ENCODE measurements around the gene FNDC3B. TPM values are rescaled to one million over a fixed set of nuclear protein-coding genes. Genes with fewer than 3 reads are reported as not detected.

The FNDC3B gene
- total RNA-seq, 1 donor from 2014 or later: 68.5 TPM

DNA sequence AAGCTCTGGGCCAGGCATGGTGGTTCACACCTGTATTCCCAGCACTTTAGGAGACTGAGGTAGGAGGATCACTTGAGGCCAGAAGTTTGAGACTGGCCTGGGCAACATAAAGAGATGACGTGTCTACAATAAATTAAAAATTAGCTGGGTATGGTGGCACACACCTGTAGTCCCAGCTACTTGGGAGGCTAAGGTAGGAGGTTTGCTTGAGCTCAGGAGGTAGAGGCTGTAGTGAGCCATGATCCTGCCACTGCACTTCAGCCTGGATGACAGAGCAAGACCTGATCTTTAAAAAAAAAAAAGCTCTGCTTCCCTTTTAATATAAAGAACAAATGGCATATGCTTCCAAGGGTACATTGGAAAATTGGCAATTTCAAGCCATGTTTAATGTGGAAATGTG is 46.7 kb downstream of the FNDC3B start:
- H3K4me3 ChIP-seq: no peak overlapping the region
- intact Hi-C loops (cut with DNase I): no loop called here
- TF ChIP-seq CTCF (IDR thresholded peaks at IDR 0.05): no peak
- no peak for TF ChIP-seq POLR2A (IDR thresholded peaks at IDR 0.05)
- TF ChIP-seq POLR2AphosphoS5 (IDR thresholded peaks at IDR 0.05; ENCODE audit: insufficient read depth in 1 of 2, low read depth in 1 of 2): no peak
- DNase-seq (ENCODE audit: extremely low spot score in 2 of 2): no peak
- no peaks in the 10 kb centered on the region for H3K36me3 ChIP-seq
- H3K9me3 ChIP-seq: no peaks in the 10 kb centered on the region
- H3K27me3 ChIP-seq: no peaks in the 10 kb centered on the region
- H3K27ac ChIP-seq: no peak overlapping the region
- peaks cover 65% of the 10 kb centered on the region for H3K4me1 ChIP-seq

GRCh38 chr3:172087198-172087597 is 47.8 kb downstream of the FNDC3B start:
- no peaks in the 10 kb centered on the region for H3K36me3 ChIP-seq
- H3K27ac ChIP-seq: no peak overlapping the region
- TF ChIP-seq CTCF (IDR thresholded peaks at IDR 0.05) (no peak), POLR2A (IDR thresholded peaks at IDR 0.05) (no peak), POLR2AphosphoS5 (IDR thresholded peaks at IDR 0.05; ENCODE audit: insufficient read depth in 1 of 2, low read depth in 1 of 2) (no peak)
- H3K4me1 ChIP-seq: peaks cover 58% of the 10 kb centered on the region
- intact Hi-C loops (cut with DNase I): no loop called here
- H3K27me3 ChIP-seq: no peaks in the 10 kb centered on the region
- no peak overlapping the region for H3K4me3 ChIP-seq
- H3K9me3 ChIP-seq: no peaks in the 10 kb centered on the region
- DNase-seq (ENCODE audit: extremely low spot score in 2 of 2): no peak

DNA sequence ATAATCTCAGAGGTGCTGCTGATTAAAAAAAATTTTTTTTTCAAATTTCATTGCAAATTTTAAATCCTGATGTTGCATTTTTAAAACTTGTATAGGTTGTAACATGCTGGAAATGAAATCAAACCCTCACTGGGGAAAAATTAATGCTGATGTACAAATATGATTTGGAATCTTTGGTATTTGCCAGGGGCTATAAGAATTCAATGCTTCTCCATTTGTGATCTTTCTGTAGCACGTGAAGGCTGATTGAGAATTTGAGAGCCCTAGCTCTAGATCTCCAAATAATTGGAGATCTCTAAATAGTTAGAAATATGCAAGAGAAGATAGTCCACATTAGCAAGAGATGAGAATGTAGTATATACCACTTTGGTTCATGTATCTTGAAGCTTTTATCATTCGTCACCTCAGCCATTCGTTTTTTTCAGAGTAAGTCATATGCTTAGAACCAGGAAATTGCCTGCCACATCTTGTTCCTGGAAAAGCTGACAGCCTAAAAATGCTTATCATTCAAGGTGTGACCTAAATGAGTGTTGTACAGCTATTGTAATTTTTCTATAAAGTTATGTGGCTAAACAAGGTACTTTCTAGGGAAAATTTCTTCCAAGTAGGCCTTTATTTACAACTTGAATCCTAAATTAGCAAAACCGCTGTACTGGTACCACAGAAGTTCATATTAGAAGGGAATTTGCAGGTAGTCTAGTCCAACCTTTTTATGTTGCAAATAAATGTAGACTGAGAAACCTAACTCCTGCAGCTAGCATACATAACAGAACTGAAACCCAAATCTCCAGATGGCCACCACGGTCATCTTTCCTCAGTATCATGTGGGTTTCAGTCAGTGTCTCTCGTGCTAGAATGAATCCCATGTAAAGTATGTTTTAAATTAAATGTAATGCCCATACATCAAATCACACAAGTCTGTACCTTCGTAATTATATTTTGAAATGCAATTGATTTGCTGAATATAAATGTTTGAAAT is 48.5 kb downstream of the FNDC3B start:
- no peak overlapping the region for H3K27ac ChIP-seq
- peaks cover 51% of the 10 kb centered on the region for H3K4me1 ChIP-seq
- intact Hi-C loops (cut with DNase I): no loop called here

GRCh38 chr3:172089250-172089649 is 49.9 kb downstream of the FNDC3B start:
- intact Hi-C loops (cut with DNase I): no loop called here
- TF ChIP-seq POLR2AphosphoS5 (IDR thresholded peaks at IDR 0.05; ENCODE audit: insufficient read depth in 1 of 2, low read depth in 1 of 2): no peak
- no peak for TF ChIP-seq POLR2A (IDR thresholded peaks at IDR 0.05)
- no peak for TF ChIP-seq CTCF (IDR thresholded peaks at IDR 0.05)
- H3K36me3 ChIP-seq: no peaks in the 10 kb centered on the region
- H3K9me3 ChIP-seq: no peaks in the 10 kb centered on the region
- no peak overlapping the region for H3K27ac ChIP-seq
- H3K27me3 ChIP-seq: no peaks in the 10 kb centered on the region
- peaks cover 45% of the 10 kb centered on the region for H3K4me1 ChIP-seq
- no peak for DNase-seq (ENCODE audit: extremely low spot score in 2 of 2)
- no peak overlapping the region for H3K4me3 ChIP-seq

More for the DNA sequence above, 48.5 kb downstream of the FNDC3B start:
- Histone ChIP-seq H3K27me3 (no peaks in the 10 kb centered on the region), H3K4me3 (no peak overlapping the region), H3K36me3 (no peaks in the 10 kb centered on the region), H3K9me3 (no peaks in the 10 kb centered on the region)
- no peak for DNase-seq (ENCODE audit: extremely low spot score in 2 of 2)
- TF ChIP-seq POLR2AphosphoS5 (IDR thresholded peaks at IDR 0.05; ENCODE audit: insufficient read depth in 1 of 2, low read depth in 1 of 2): no peak
- no peak for TF ChIP-seq CTCF (IDR thresholded peaks at IDR 0.05)
- no peak for TF ChIP-seq POLR2A (IDR thresholded peaks at IDR 0.05)

GRCh38 chr3:172090035-172090434 is 50.7 kb downstream of the FNDC3B start:
- Histone ChIP-seq H3K27me3 (no peaks in the 10 kb centered on the region), H3K9me3 (no peaks in the 10 kb centered on the region), H3K4me1 (peaks cover 40% of the 10 kb centered on the region), H3K4me3 (no peak overlapping the region), H3K27ac (no peak overlapping the region), H3K36me3 (no peaks in the 10 kb centered on the region)
- DNase-seq (ENCODE audit: extremely low spot score in 2 of 2): no peak
- no peak for TF ChIP-seq POLR2A (IDR thresholded peaks at IDR 0.05)
- intact Hi-C loops (cut with DNase I): no loop called here

All from vagina (tissue), 2 donors.